ENCODE results near the gene GPSM1.

Gene GPSM1

GRCh38 chr9:136306211-136307208 lies 20.8 kb upstream of the GPSM1 start:
- DNase-seq = peak; percentile 30

GRCh38 chr9:136307215-136307750 lies 20.1 kb upstream of the GPSM1 start:
- DNase-seq = no peak

GRCh38 chr9:136308006-136308701 lies 19.2 kb upstream of the GPSM1 start:
- DNase-seq = no peak

- no peak for DNase-seq
These were observed 18.7 kb upstream of the GPSM1 start for GRCh38 chr9:136308702-136309053.

- no peak for DNase-seq
These were observed 18.1 kb upstream of the GPSM1 start for GRCh38 chr9:136309101-136309801.

GRCh38 chr9:136309806-136310220 lies 17.5 kb upstream of the GPSM1 start:
- DNase-seq = no peak

- no peak for DNase-seq
These were observed 16.9 kb upstream of the GPSM1 start for GRCh38 chr9:136310273-136311030.

GRCh38 chr9:136311051-136312008 lies 16.0 kb upstream of the GPSM1 start:
- DNase-seq = no peak

GRCh38 chr9:136312009-136312375 lies 15.3 kb upstream of the GPSM1 start:
- DNase-seq = no peak

GRCh38 chr9:136312436-136312835 lies 14.9 kb upstream of the GPSM1 start:
- no peak for DNase-seq

- no peak for DNase-seq
These were observed 14.0 kb upstream of the GPSM1 start for GRCh38 chr9:136313111-136314055.

- DNase-seq = no peak
These were observed 13.3 kb upstream of the GPSM1 start for GRCh38 chr9:136314056-136314416.

- no peak for DNase-seq
These were observed 12.4 kb upstream of the GPSM1 start for GRCh38 chr9:136314944-136315343.

- no peak for DNase-seq
These were observed 11.0 kb upstream of the GPSM1 start for GRCh38 chr9:136316271-136316751.

GRCh38 chr9:136316896-136317676 lies 10.3 kb upstream of the GPSM1 start:
- DNase-seq = no peak

- DNase-seq = no peak
These were observed 9.6 kb upstream of the GPSM1 start for GRCh38 chr9:136317695-136318094.

GRCh38 chr9:136318111-136318775 lies 9.1 kb upstream of the GPSM1 start:
- DNase-seq = no peak

GRCh38 chr9:136318776-136319241 lies 8.5 kb upstream of the GPSM1 start:
- DNase-seq = no peak
